ENCODE data around the gene TMEM184B. TPM values are rescaled to one million over a fixed set of nuclear protein-coding genes. Genes with fewer than 3 reads are reported as not detected.

TMEM184B gene
- total and polyA plus RNA-seq, 2 experiments from 2014 or later = 42.2 to 95.1 TPM

DNA sequence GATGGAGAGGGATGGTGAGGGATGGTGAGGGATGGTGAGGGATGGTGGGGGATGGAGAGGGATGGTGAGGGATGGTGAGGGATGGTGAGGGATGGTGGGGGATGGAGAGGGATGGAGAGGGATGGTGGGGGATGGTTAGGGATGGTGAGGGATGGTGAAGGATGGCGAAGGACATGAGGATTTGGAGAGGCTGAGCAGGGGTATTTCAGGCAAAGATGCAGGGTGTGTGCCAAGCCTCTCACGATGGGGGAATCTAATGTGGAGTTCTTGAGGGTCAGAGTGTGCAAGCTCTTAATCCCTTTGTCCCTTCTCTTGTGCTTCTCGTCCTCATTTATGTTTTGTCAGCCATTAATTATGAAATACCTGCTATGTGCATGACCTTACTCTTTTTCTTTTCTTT is 83.7 kb downstream of the TMEM184B start:
- H3K9me3 Mint-ChIP-seq = peaks cover 4% of the 10 kb centered on the region
- Histone ChIP-seq H3K36me3 (ENCODE audit: insufficient read depth) (no peaks in the 10 kb centered on the region), H3K9me2 (ENCODE audit: insufficient read depth) (no peaks in the 10 kb centered on the region), H3K4me3 (no peak overlapping the region), H3K4me1 (ENCODE audit: insufficient read depth) (no peaks in the 10 kb centered on the region), H2AFZ (no peak overlapping the region), H3K27ac (ENCODE audit: low read depth) (no peak overlapping the region), H4K20me1 (replicated peaks; ENCODE audit: insufficient read depth) (no peaks in the 10 kb centered on the region), H3F3A (replicated peaks; ENCODE audit: low read depth) (no peaks in the 10 kb centered on the region), H3K4me2 (no peak overlapping the region), H3K79me2 (replicated peaks; ENCODE audit: insufficient read depth) (no peaks in the 10 kb centered on the region), H3K27me3 (ENCODE audit: insufficient read depth) (no peaks in the 10 kb centered on the region)
- no peak overlapping the region for H3K27ac Mint-ChIP-seq
- H3K4me1 Mint-ChIP-seq = peaks cover 3% of the 10 kb centered on the region
- TF ChIP-seq JUNB (IDR thresholded peaks at IDR 0.05; ENCODE audit: unreplicated experiment) = no peak
- H3K27me3 Mint-ChIP-seq (ENCODE audit: insufficient read depth, low read depth, poor library complexity) = peaks cover 16% of the 10 kb centered on the region
- no peaks in the 10 kb centered on the region; the same call in 2 of the 3 replicates for H3K36me3 Mint-ChIP-seq (ENCODE audit: low read depth)
- ATAC-seq = no peak
- H3K4me3 Mint-ChIP-seq = no peak overlapping the region
- DNase-seq (ENCODE audit: low spot score) = no peak

DNA sequence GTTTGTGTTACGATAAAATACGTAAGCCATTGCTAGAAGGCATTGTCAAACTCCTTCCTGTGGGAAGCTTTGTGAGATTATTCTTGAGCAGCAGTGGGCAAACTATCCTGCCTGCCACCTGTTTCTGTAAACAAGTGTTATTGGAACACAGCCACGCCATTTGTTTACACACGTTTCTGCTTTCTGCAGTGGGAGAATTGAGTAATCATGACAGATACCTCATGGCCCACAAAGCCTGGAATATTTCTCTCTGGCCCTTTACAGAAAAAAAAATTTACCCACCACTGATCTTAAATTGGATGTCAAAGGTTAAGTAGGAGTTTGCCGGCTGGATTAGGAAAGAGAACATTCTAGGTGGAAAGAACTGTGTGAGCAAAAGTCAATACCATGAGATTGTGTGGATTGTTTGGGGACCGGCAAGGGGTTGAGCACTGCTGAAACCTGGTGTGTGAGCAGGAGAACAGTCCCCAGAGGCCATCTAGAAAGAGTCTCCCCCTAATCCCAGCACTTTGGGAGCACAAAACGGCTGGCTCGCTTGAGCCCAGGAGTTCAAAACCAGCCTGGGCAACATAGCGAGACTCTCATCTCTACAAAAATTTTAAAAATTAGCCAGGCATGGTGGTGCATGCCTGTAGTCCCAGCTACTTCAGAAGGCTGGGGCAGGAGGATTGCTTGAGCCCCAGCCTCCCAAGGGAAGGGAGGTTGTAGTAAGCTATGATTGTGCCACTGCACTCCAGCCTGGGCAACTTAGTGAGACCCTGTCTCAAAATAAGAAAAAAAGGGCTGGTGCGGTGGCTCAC is 85.2 kb downstream of the TMEM184B start:
- H3K27ac Mint-ChIP-seq = no peak overlapping the region
- Histone ChIP-seq H3K27ac (ENCODE audit: low read depth) (no peak overlapping the region), H3K79me2 (replicated peaks; ENCODE audit: insufficient read depth) (no peaks in the 10 kb centered on the region), H3K4me2 (no peak overlapping the region), H3F3A (replicated peaks; ENCODE audit: low read depth) (0 out of 2 replicates have a peak, but pooled peaks cover 2% of the 10 kb centered on the region), H2AFZ (no peak overlapping the region), H4K20me1 (replicated peaks; ENCODE audit: insufficient read depth) (no peaks in the 10 kb centered on the region), H3K36me3 (ENCODE audit: insufficient read depth) (no peaks in the 10 kb centered on the region), H3K27me3 (ENCODE audit: insufficient read depth) (no peaks in the 10 kb centered on the region), H3K9me2 (ENCODE audit: insufficient read depth) (no peaks in the 10 kb centered on the region), H3K4me1 (ENCODE audit: insufficient read depth) (no peaks in the 10 kb centered on the region), H3K4me3 (no peak overlapping the region)
- peaks cover 18% of the 10 kb centered on the region for H3K27me3 Mint-ChIP-seq (ENCODE audit: insufficient read depth, low read depth, poor library complexity)
- peaks cover 4% of the 10 kb centered on the region for H3K9me3 Mint-ChIP-seq
- no peak overlapping the region for H3K4me3 Mint-ChIP-seq
- H3K4me1 Mint-ChIP-seq = peaks cover 3% of the 10 kb centered on the region
- TF ChIP-seq CREB1 (CRISPR knock-in tag; IDR thresholded peaks at IDR 0.05; ENCODE audit: low read depth) = no peak
- no peak for TF ChIP-seq NANOG (IDR thresholded peaks at IDR 0.05; ENCODE audit: borderline replicate concordance)
- TF ChIP-seq, protein P1, sequence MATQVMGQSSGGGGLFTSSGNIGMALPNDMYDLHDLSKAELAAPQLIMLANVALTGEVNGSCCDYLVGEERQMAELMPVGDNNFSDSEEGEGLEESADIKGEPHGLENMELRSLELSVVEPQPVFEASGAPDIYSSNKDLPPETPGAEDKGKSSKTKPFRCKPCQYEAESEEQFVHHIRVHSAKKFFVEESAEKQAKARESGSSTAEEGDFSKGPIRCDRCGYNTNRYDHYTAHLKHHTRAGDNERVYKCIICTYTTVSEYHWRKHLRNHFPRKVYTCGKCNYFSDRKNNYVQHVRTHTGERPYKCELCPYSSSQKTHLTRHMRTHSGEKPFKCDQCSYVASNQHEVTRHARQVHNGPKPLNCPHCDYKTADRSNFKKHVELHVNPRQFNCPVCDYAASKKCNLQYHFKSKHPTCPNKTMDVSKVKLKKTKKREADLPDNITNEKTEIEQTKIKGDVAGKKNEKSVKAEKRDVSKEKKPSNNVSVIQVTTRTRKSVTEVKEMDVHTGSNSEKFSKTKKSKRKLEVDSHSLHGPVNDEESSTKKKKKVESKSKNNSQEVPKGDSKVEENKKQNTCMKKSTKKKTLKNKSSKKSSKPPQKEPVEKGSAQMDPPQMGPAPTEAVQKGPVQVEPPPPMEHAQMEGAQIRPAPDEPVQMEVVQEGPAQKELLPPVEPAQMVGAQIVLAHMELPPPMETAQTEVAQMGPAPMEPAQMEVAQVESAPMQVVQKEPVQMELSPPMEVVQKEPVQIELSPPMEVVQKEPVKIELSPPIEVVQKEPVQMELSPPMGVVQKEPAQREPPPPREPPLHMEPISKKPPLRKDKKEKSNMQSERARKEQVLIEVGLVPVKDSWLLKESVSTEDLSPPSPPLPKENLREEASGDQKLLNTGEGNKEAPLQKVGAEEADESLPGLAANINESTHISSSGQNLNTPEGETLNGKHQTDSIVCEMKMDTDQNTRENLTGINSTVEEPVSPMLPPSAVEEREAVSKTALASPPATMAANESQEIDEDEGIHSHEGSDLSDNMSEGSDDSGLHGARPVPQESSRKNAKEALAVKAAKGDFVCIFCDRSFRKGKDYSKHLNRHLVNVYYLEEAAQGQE (IDR thresholded peaks at IDR 0.05; ENCODE audit: unreplicated experiment) = no peak
- TF ChIP-seq, protein P2, sequence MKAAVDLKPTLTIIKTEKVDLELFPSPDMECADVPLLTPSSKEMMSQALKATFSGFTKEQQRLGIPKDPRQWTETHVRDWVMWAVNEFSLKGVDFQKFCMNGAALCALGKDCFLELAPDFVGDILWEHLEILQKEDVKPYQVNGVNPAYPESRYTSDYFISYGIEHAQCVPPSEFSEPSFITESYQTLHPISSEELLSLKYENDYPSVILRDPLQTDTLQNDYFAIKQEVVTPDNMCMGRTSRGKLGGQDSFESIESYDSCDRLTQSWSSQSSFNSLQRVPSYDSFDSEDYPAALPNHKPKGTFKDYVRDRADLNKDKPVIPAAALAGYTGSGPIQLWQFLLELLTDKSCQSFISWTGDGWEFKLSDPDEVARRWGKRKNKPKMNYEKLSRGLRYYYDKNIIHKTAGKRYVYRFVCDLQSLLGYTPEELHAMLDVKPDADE (IDR thresholded peaks at IDR 0.05) = no peak
- TF ChIP-seq EZH2 (IDR thresholded peaks at IDR 0.05; ENCODE audit: low read depth, unreplicated experiment) = no peak
- no peak for TF ChIP-seq ZNF331 (CRISPR knock-in tag; IDR thresholded peaks at IDR 0.05; ENCODE audit: low read depth)
- DNase-seq (ENCODE audit: low spot score) (no peak), ATAC-seq (no peak)
- no peaks in the 10 kb centered on the region; the same call in 2 of the 3 replicates for H3K36me3 Mint-ChIP-seq (ENCODE audit: low read depth)

Measured in GM23338 (cell line).